ENCODE measurements around the gene SERPINB1.

DNA sequence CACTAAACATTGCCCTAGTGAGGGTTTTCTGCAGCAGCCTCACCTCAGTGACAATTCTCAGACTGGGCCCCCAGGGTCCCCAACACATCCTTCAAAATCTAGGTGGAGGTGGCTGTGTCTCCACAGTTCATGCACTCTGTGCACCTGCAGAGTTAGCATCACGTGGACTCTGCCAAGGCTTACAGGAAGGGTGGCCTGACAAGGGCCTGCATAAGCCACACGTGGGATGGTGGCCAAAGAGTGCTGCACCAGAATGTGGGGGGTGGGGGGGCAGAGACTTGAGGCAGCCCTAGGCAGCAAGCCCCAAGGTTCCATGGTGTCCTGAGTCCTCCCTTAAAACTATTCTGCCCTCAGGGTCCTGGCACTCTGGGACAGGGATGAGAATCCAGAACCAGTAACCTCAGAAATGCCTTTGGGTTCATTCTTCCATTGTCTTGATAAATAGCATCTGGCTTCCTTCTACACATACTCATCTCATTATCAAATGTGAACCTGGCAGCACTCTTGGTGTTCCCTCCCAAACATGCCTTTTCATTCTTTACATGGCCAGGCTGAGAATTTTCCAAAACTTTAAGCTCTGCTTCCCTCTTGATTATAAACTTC, 1.6 kb upstream of the SERPINB1 start:
- TF ChIP-seq, protein P1, sequence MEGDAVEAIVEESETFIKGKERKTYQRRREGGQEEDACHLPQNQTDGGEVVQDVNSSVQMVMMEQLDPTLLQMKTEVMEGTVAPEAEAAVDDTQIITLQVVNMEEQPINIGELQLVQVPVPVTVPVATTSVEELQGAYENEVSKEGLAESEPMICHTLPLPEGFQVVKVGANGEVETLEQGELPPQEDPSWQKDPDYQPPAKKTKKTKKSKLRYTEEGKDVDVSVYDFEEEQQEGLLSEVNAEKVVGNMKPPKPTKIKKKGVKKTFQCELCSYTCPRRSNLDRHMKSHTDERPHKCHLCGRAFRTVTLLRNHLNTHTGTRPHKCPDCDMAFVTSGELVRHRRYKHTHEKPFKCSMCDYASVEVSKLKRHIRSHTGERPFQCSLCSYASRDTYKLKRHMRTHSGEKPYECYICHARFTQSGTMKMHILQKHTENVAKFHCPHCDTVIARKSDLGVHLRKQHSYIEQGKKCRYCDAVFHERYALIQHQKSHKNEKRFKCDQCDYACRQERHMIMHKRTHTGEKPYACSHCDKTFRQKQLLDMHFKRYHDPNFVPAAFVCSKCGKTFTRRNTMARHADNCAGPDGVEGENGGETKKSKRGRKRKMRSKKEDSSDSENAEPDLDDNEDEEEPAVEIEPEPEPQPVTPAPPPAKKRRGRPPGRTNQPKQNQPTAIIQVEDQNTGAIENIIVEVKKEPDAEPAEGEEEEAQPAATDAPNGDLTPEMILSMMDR (IDR thresholded peaks at IDR 0.05) = no peak
- no peak for TF ChIP-seq POLR2A (IDR thresholded peaks at IDR 0.05)

All from esophagus squamous epithelium (tissue), 4 donors.